Hippocampal formation (tissue), 2 donors: ENCODE measurements around the gene ATP9B.
A peak's percentile ranks its signal among the peaks of the same experiment; 100 is the strongest.

Source experiments
- DNase-seq, 2 donors: peaks; one replicate each; lab custom pipeline; 2025; lab: John Stamatoyannopoulos, UW

The ATP9B gene, protein sequence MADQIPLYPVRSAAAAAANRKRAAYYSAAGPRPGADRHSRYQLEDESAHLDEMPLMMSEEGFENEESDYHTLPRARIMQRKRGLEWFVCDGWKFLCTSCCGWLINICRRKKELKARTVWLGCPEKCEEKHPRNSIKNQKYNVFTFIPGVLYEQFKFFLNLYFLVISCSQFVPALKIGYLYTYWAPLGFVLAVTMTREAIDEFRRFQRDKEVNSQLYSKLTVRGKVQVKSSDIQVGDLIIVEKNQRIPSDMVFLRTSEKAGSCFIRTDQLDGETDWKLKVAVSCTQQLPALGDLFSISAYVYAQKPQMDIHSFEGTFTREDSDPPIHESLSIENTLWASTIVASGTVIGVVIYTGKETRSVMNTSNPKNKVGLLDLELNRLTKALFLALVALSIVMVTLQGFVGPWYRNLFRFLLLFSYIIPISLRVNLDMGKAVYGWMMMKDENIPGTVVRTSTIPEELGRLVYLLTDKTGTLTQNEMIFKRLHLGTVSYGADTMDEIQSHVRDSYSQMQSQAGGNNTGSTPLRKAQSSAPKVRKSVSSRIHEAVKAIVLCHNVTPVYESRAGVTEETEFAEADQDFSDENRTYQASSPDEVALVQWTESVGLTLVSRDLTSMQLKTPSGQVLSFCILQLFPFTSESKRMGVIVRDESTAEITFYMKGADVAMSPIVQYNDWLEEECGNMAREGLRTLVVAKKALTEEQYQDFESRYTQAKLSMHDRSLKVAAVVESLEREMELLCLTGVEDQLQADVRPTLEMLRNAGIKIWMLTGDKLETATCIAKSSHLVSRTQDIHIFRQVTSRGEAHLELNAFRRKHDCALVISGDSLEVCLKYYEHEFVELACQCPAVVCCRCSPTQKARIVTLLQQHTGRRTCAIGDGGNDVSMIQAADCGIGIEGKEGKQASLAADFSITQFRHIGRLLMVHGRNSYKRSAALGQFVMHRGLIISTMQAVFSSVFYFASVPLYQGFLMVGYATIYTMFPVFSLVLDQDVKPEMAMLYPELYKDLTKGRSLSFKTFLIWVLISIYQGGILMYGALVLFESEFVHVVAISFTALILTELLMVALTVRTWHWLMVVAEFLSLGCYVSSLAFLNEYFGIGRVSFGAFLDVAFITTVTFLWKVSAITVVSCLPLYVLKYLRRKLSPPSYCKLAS

DNA sequence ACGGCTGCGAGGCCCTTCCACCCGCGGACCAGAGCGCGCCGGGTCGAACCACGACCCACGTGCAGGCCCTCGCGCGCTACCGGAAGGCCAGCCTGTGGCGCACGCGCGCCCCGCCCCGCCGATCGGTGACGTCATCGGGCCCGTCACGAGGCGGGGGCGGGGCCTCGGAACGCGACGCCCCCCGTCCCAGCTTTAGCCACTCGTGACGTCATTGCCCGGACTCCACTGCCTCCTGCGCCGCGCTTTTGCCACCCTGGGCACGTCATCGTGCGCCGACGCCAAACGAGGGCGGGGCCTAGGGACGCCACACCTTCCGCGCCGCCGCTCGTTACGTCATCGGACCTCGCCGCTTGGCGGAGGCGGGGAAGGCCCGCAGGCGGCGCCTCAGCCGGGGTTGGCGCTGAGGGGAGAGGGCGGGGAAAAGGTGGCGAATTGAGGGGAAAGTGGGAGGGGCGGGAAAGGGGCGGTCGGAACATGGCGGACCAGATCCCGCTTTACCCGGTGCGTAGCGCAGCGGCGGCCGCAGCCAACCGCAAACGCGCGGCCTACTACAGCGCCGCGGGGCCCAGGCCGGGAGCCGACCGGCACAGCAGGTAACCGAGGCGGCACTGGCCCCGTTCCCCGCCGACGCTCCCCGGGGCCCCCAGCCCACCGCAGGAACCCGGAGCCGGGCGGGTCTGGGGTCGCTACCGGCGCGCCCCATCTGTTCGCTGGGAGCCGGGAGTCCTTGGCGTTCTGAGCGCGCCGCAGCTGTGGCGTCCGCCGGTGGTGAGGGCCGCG, at the start of gene ATP9B:
ATP9B (plus strand) TSS at position 458 of the 780 bp plus-strand sequence; CDS start at position 475, 17 bp downstream.
- DNase-seq, result peak; percentile 96 to 97

DNA sequence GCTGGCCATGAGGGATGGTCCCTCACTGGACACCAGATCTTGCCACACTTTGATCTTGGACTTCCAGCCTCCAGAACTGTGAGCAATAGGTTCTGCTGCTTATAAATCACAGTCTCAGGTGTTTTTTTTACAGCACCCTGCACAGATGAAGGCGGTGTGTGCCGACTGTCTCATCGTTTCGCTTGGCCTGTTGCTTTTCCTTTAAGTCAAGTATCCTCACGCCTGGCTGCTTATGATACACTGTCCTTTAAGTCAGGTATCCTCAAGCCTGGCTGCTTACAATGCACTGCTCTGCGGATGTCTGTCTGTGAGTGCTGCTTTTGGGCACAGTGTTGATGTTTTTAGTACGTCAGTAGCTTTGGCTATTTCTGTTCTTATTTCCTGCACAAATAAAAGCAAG, 49.3 kb upstream of the ATP9B start:
- no peak for DNase-seq

DNA sequence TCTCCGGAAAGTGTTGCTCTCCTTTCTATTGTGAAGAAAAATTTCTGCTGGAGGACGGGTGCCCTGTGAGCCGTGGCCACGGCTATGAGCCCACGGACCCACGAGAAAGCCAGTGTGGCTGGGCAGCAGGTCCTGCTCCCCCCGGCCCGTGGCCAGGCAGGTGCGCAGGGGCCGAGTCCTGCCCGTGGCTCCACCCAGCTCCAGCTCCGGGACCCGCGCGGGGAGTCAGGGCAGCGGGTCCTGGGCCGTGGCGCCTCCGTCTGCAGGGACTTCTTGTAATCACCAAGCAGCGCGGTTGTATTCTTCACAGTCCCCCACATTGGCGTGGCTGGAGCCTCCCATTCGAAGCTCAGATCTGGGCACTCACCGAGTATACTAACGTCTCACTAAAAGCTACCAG, 46.6 kb upstream of the ATP9B start:
- DNase-seq, result no peak

DNA sequence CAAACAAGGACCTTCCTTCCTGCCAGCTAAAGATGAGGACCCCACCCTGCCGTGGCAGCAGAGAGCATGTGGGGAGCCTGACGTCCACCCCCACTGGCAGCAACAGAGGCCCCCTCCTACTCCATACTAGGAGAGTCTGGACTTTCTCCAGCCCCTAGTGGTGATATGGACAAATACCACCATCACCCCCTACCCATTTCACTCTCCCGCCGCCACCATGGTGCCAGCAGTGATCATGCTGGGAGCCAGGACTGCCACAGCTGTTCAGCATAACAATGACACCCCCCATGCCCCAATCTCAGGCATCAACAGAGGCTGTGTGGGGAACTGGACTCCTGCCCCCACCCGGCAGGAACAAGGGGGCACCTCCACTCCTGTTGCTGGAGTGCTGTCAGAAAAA, 42.7 kb upstream of the ATP9B start:
- no peak for DNase-seq

DNA sequence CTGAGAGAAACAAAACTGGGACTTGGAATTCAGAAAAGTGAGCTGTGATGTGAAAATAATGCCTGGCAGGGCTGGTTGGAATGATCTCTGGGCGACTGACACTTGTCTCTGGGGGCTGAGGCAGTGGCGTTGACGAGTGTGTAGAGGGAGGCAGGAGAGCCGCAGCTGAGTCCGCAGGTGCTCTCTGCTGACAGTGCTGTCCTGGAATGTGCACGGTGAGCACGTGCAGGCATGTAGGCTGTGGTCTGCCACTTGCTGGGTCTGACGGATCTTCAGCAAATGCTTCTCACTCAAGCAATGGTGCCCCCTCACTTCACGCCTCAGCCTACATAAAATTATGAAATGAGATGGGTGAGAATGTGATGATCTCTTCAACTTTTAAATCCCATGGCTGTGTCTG, 38.5 kb upstream of the ATP9B start:
- no peak for DNase-seq

DNA sequence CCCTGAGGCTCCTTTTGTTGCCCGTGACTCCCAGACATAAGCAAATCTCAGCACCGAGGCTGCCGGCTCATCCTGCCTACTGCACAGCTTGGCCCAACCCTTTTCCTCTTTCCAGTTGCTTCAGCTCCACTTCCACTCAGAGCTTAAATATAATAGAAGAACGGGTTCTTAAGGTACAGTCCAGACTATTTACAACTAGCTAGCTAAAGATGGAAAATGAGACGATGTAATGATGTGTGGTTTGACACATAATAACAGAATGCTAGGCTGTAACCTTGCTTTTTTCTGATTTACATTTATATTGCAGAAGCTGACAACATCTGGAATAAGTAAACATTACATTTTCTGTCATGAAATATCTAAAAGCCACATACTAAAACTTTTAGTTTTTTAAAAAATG, 26.9 kb upstream of the ATP9B start:
- DNase-seq, result no peak

DNA sequence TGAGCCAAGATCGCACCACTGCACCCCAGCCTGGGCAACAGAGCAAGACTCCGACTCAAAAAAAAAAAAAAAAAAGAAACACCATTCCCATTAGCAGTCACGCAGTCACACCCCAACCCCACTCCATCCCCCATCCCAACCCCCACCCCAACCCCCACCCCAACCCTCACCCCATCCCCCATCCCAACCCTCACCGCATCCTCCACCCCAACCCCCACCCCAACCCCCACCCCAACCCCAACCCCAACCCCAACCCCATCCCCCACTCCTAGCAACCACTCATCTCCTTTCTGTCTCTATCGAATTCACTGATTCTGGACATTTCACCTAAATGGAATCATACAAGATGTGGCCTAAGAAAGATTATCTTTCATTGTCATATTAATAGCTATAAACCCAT, 25.9 kb upstream of the ATP9B start:
- DNase-seq, result no peak

DNA sequence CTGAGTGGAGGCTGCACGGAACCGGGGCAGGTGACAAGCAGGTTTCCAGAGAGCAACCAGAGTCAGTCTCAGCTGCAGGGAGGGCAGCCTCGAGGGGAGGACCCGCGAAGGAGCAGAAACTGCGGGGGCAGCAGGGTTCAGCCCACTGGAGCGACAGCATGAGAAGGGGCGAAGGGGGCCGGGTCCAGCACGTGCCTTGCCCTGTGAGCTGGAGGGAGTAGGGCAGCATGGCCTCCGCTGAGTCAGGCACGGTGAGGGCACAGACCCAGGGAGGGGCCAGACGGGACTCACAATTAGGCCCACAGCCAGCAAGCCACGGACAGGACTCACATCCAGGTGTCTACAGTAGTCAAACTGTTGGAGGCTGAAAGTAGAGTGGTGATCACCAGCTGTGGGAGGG, 22.7 kb upstream of the ATP9B start:
- DNase-seq, result no peak

DNA sequence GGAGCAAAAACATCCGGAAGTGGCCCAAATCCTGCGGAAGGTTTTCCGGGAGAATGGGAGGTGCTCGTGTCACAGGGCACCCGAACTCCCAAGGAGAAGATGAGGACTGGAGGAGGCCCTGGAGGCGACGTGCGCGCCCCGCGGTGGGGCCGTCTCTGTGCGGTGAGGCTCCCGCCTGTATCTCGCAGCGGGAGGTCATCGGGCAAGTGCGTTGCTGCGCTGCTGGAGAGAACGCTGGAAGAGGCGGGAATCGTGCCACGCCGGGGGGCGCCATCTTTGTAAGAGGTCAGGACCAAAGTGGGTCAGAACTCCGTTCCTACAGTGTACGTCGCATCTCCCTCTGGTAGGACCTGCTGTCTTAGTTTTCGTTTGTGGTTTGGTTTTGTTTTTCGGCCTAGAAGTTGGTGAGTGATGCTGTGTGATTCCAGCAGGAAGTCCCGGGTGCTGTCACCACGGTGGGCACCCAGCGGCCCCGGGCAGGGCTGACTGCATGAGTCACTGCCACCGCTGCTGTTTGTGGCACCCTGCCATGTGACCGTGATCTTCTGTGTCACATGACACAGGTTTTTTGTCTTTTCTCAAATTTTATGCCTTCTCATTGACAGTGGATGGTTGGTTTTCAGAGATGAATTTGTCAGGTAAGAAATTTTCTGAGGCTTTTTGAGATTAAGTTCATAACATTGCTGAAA, 21.5 kb upstream of the ATP9B start:
- DNase-seq, result no peak

DNA sequence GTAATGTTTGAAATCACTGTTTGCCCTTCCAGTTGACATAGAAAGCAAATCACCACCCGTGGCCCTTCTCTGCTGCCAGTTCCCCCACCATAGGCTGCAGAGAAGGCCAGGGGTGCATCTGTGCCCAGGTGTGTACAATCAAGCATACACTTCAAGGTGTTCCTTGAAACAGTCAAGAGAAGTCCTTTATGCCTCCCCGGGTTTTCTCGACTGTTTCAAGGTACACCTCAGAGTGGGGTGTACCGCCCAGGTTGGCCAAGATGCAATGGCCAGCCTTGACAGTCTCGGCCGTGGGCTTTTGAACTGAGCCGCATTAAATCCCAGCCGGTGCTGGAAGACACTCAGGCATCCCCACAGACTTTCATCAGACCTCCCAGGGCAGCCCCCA, 21.0 kb upstream of the ATP9B start:
- no peak for DNase-seq

DNA sequence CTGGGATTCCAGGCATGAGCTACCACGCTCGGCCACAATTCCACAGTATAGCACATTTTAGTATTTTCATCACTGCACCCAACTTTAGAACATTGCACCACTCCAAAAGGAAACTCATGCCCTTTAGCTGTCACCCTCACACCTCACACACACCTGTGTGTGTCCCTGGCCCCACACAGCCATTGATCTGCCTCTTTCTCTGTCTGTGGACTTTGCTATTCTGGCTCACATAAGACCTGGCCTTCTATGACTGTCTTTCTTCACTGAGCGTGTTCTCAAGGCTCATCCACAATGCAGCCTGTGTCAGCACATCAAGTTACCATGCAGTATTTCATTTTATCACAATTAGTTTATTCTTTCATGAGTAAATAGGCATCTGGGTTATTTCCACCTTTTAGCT, 19.7 kb upstream of the ATP9B start:
- no peak for DNase-seq

DNA sequence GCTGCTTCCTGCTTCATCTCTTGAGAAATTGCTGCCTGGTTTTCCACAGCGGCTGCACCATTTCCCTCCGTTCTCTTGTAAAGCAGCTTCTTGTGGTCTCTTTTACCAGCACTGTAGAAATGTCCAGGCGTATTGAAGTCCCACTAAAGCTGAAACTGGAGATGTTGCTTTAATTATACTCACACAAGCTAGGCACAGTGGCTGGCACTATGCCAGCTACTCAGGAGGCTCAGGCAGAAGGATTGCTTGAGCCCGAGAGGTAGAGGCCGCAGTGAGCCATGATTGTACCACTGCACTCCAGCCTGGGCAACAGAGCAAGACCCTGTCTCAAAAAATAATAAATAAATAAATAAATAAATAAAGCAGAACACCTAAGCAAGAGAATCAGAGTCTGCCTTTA, 19.2 kb upstream of the ATP9B start:
- no peak for DNase-seq

DNA sequence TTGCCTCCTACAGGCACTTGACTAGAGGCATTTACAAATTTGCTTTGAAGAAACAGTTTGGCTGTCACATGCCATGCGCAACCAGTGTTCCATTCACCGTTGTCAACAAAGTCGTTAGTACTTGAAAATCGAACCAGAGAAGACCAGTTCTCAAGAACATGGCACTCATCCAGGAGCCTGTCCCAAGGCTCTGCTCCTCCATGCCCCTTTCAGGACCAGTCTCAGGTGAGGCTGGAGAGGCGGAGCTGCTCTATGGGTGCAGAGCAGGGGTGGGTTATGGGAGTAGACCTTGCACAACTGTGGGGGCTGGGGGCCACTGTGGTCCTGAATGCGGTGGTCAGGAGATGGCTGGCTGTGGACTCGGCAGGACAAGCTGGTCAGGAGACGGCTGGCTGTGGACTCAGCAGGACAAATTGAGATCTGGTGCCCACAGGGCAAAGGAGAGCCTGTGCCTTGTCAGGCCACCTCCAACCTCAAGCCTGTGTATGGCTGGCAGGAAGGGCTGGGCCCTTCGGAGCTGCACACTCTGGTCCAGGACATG, 12.3 kb upstream of the ATP9B start:
- no peak for DNase-seq

DNA sequence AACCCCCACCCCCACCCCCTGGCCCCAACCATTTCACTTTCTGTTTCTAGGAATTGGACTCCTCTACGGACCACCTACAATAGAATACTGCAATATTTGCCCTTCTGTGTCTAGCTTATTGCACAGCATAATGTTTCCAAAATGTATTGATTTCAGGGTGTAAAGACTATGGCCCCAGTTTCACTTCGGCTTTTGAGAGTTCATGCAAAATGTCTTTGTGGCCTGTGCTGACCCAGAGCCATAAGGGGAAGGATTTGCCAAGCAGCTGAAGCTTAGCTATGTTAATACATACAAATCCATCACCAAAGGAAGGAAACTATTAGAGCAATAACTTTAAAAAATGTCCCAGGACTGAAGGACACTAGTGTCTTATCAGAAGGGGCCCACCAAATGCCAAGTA, 11.2 kb upstream of the ATP9B start:
- no peak for DNase-seq

DNA sequence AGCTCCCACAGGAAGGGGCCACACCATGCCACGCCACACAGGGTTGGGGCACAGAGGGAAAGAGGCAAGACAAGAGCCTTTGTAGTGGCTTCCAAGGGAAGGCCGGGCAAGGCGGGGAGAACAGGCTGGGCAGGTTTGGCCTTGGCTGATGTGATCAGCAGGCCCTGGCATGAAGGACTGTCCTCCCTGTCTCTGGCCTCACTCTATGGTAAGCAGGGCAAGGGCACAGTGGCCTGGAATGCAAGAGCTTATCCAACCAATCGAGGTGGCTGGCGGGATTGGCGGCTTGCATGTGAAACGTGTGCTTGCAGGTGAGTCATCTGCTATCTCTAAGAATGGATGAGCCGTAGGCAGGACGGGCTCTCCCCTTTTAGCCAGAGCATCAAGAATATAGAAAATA, 6.4 kb upstream of the ATP9B start:
- DNase-seq, result no peak

DNA sequence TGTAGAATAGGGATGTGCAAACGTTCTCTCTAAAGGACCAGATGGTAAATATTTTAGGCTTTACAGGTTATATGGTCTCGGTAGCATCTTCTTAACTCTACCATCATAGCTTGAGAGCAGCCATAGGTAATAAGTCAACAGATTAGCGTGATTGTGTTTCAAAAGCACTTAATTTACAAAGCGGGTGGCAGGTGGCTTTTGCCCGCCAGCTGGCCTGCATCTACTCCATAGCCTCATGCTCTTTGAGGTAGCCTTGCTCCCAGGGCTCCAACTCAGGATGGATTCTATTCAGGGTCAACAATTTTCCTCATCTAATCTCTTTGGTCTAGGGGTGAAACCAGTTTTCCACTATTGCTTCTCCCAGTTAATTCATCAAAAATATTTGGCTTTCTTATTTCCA, 5.0 kb upstream of the ATP9B start:
- DNase-seq, result no peak

DNA sequence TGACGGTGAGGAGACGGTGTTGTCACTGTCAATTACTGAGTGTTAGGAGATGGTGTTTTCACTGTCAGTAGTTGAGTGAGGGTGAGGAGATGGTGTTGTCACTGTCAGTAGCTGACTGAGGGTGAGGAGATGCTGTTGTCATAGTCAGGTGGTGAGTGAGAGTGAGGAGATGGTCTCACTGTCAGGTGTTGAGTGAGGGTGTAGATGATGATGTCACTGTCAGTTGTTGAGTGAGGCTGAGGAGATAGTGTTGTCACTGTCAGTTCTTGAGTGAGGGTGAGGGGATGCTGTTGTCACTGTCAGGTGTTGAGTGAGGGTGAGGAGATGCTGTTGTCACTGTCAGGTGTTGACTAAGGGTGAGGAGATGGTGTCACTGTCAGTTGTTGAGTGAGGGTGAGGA, 3.4 kb upstream of the ATP9B start:
- no peak for DNase-seq

DNA sequence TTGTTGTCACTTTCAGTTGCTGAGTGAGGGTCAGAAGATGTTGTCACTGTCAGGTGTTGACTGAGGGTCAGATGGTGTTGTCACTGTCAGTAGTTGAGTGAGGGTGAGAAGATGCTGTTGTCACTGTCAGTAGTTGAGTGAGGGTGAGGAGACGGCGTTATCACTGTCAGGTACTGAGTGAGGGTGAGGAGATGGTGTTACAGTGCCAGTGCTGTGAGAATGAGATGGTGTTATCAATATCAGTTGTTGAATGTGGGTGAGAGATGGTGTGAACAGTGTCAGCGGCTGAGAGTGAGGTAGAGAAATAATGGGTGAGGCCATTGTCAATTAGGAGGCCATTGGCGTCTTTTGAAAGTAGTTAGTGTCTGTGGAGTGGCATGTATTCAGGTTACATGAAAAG, 1.6 kb upstream of the ATP9B start:
- DNase-seq, result no peak

DNA sequence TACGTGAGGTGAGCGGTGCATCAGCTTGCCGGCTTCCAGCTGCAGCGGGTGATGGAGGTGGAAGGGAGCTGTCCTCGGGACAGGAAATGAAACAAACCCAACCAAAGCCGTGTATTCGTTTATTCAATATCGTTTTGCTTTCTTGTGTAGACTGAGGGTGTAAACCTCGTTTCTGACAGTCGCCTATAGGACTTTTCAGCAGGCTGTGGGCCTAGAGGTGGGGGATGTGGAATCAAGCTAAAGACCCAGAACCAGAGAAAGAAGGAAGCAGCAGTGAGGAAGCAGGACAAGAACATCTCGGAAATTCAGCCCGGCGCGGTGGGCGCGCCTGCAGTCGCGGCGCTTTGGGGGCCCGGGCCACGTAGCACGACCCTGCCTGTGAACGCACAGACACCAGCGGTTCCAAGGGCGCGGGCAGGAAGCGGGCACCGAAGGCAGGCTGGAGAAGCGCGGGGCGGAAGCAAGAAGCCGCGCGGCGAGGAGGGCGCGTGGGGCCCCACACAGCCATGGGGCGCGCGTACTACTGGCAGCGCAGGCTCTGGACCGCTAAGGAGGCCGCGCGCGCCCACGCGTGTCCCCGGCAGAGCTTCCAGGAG, 755 bp upstream of the ATP9B start:
- DNase-seq, result no peak

DNA sequence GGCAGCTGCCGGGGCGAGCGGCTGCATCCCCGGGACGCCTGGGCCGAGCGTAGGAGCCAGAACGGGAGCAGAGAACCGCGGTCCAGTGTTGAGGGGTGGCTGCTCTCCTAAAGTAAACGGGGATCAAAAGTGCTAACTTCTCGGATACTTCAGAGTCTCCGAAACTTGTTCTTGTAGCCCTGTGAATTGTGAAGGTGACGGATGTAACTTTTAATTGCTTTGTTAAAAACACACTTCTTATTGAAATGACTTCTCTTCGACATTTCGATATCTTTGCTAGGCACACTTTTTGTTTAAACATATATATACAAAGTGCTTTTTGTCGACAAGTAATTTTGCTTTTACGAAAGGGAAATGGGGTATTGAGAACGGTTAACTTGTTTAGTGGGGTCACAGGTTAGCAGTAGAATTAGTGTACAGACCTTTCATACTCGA, 540 bp downstream of the ATP9B start:
- DNase-seq, result peak in 1 of 2 donors; percentile 25

DNA sequence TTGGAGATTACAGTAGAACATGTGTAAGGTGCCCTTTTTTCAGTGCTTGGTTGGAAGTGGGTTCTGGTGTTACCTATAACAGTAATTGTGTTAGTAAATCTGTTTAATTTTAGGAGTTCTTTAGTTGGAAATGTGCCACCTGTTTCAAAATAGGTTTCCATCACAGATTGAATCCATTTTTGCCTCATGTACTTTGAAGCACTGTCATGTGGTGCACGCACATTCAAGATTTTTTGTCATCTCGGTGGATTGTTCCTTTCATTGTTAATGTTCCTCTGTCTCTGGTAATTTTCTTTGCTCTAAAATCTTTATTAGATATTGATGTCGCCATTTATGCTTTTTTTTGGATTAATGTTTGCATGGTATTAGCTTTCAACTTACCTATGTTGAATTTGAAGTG, 1.3 kb downstream of the ATP9B start:
- no peak for DNase-seq
